Spleen (tissue), 11 donors: Measurements from ENCODE around the gene CADPS2. TPM values are rescaled to one million over a fixed set of nuclear protein-coding genes. Genes with fewer than 3 reads are reported as not detected.

Experiments used
- DNase-seq: peaks from one replicate; pipeline ENCODE4 v3.0.0-alpha.2; 2020
- H3K27ac ChIP-seq, 8 donors: fragments of 200-600 bp; sonication (generic) in 7 of 8; 1 replicate in 4 of 8; 2 replicates in 4 of 8; pipeline versions ENCODE4 v1.5.0 to v1.8.0; 2016 to 2021; ENCODE audit warnings: inconsistent platforms in 4 of 8, mild to moderate bottlenecking in 4 of 8, moderate library complexity in 1 of 8
- H3K27me3 ChIP-seq, 7 donors: fragments of 200-600 bp; sonication (generic) in 6 of 7; replicated peaks in 1 of 7; 1 replicate in 4 of 7; 2 replicates in 3 of 7; pipeline versions ENCODE4 v1.5.0 to v1.8.0; 2016 to 2021; ENCODE audit warnings: inconsistent platforms in 3 of 7, mild to moderate bottlenecking in 1 of 7
- H3K36me3 ChIP-seq, 6 donors: fragments of 200-600 bp; sonication (generic) in 5 of 6; 1 replicate in 4 of 6; 2 replicates in 2 of 6; pipeline versions ENCODE4 v1.5.0 to v1.8.0; 2016 to 2021; ENCODE audit warnings: inconsistent platforms in 2 of 6
- H3K4me1 ChIP-seq, 6 donors: fragments of 200-600 bp; sonication (generic) in 5 of 6; 1 replicate in 3 of 6; 2 replicates in 3 of 6; pipeline versions ENCODE4 v1.5.0 to v1.8.0; 2016 to 2021; ENCODE audit warnings: inconsistent platforms in 3 of 6
- H3K4me3 ChIP-seq, 8 donors: fragments of 200-600 bp; sonication (generic) in 7 of 8; 1 replicate in 4 of 8; 2 replicates in 4 of 8; pipeline versions ENCODE4 v1.5.0 to v1.8.0; 2016 to 2021; ENCODE audit warnings: inconsistent platforms in 4 of 8, mild to moderate bottlenecking in 4 of 8, moderate library complexity in 2 of 8
- H3K9me3 ChIP-seq, 8 donors: fragments of 200-600 bp; sonication (generic) in 7 of 8; 1 replicate in 4 of 8; 2 replicates in 4 of 8; pipeline versions ENCODE4 v1.5.0 to v1.8.0; 2016 to 2021; ENCODE audit warnings: inconsistent platforms in 4 of 8
- CTCF ChIP-seq, 11 experiments: fragments of 200-600 bp in 7 of 11; fragments of 450-650 bp in 4 of 11; sonication (generic) in 4 of 11; IDR thresholded peaks in 8 of 11; conservative IDR thresholded peaks in 3 of 11; 1 replicate in 7 of 11; 2 replicates in 4 of 11; pipeline versions ENCODE4 v1.4.0 to v1.8.0; 2016 to 2021; ENCODE audit warnings: antibody characterized with exemption in 11 of 11, inconsistent platforms in 4 of 11, mild to moderate bottlenecking in 1 of 11
- POLR2A ChIP-seq, 3 donors: fragments of 450-650 bp; IDR thresholded peaks; one replicate each; pipeline ENCODE4 v1.5.1; 2017; ENCODE audit warnings: antibody characterized with exemption in 3 of 3, mild to moderate bottlenecking in 1 of 3
- POLR2AphosphoS5 ChIP-seq, 3 donors: sonication (generic); formaldehyde crosslinking; IDR thresholded peaks; one replicate each; pipeline ENCODE4 v1.5.1; 2017; ENCODE audit warnings: antibody characterized with exemption in 3 of 3
- WGBS, 5 donors: extraction: QIAGEN DNeasy Blood & Tissue Kit in 3 of 5; methylation state at CpG; one replicate each; pipeline versions ENCODE4 v1.1.5 to v1.1.7; 2013 to 2018; 5-methylcytosine and 5-hydroxymethylcytosine counted together
- intact Hi-C: fragments of 100-400 bp; cut with DNase I; formaldehyde crosslinking; loops from one replicate; pipeline ENCODE4 v1.15.0; 2023; ENCODE audit warnings: low total_unique reads
- polyA plus RNA-seq, 3 donors: library from polyadenylated mRNA; stranded (reverse); fragments of 200-250 nt; gene quantifications; one replicate each; pipeline ENCODE4 v1.2.1, GENCODE V29; 2013
- total RNA-seq, 7 donors: library from RNA; depleted of rRNA in 3 of 7; stranded (reverse); fragments of >200 nt in 3 of 7; fragmentation: NEBNext Ultra II Directional in 4 of 7; extraction: Animal tissue kit (Norgen Biotek cat#: 25700) in 4 of 7; gene quantifications; one replicate each; pipeline versions ENCODE4 v1.1.0 to v1.2.1, GENCODE V29; 2016 to 2021
- donor health status: healthy with polysubstance abuse.
- donor health status: DM: no; HTN: no; CAD: no; lungs with moderate emphysema.
- donor health status: DM: no; HTN: no; CAD: no.
- donor health status: Bipolar disorder and iron deficiency.
- donor health status: healthy.
- donor health status: DM: no; HTN: no; CAD: no.
- donor health status: DM: yes; HTN: yes; CAD: no.

The CADPS2 gene
- total and polyA plus RNA-seq, 10 donors, result 2.4 to 19.3 (median 11.7) TPM

GRCh38 chr7:122849322-122849956, 36.8 kb downstream of the CADPS2 start:
- Histone ChIP-seq H3K4me3 (no peak overlapping the region), H3K9me3 (no peaks in the 10 kb centered on the region), H3K4me1 (peaks cover 0 to 9% (median 0%) of the 10 kb centered on the region in 6 donors), H3K27ac (no peak overlapping the region), H3K27me3 (no peaks in the 10 kb centered on the region), H3K36me3 (no peaks in the 10 kb centered on the region)
- intact Hi-C loops, result no loop called here
- TF ChIP-seq POLR2A (IDR thresholded peaks at IDR 0.05), result no peak
- no peak for TF ChIP-seq CTCF (IDR thresholded peaks at IDR 0.05 in 8 of 11, conservative IDR thresholded peaks at IDR 0.05 in 3 of 11)
- TF ChIP-seq POLR2AphosphoS5 (IDR thresholded peaks at IDR 0.05), result no peak
- DNase-seq, result no peak
- 71 to 85% (median 80%) methylated on average over 4 of the region's 4 CpGs for WGBS, 5 donors

- TF ChIP-seq POLR2A (IDR thresholded peaks at IDR 0.05) (no peak), CTCF (IDR thresholded peaks at IDR 0.05 in 8 of 11, conservative IDR thresholded peaks at IDR 0.05 in 3 of 11) (no peak), POLR2AphosphoS5 (IDR thresholded peaks at IDR 0.05) (no peak)
- no peak for DNase-seq
- intact Hi-C loops, result no loop called here
- H3K4me3 ChIP-seq, result no peak overlapping the region
- WGBS, 5 donors, result 40 to 62% (median 57%) methylated on average over 3 of the region's 3 CpGs
- H3K27me3 ChIP-seq, result no peaks in the 10 kb centered on the region
- no peaks in the 10 kb centered on the region for H3K36me3 ChIP-seq
- no peaks in the 10 kb centered on the region for H3K9me3 ChIP-seq
- H3K4me1 ChIP-seq, result peaks cover 0 to 9% (median 0%) of the 10 kb centered on the region in 6 donors
- peak overlapping the region in 1 of 8 donors; percentile 14 for H3K27ac ChIP-seq
Measured at GRCh38 chr7:122847871-122848473, 38.3 kb downstream of the CADPS2 start.

- H3K27me3 ChIP-seq, result no peaks in the 10 kb centered on the region
- no peak overlapping the region for H3K27ac ChIP-seq
- 72 to 91% (median 80%) methylated on average over 2 of the region's 2 CpGs for WGBS, 5 donors
- H3K9me3 ChIP-seq, result no peaks in the 10 kb centered on the region
- no peak for DNase-seq
- intact Hi-C loops, result no loop called here
- no peak overlapping the region for H3K4me3 ChIP-seq
- no peaks in the 10 kb centered on the region for H3K36me3 ChIP-seq
- H3K4me1 ChIP-seq, result peaks cover 0 to 9% (median 0%) of the 10 kb centered on the region in 6 donors
- TF ChIP-seq CTCF (IDR thresholded peaks at IDR 0.05 in 8 of 11, conservative IDR thresholded peaks at IDR 0.05 in 3 of 11) (no peak), POLR2A (IDR thresholded peaks at IDR 0.05) (no peak), POLR2AphosphoS5 (IDR thresholded peaks at IDR 0.05) (no peak)
Measured at GRCh38 chr7:122846591-122846990, 39.7 kb downstream of the CADPS2 start.

GRCh38 chr7:122845286-122845685, 41.0 kb downstream of the CADPS2 start:
- no peak overlapping the region for H3K27ac ChIP-seq
- no peaks in the 10 kb centered on the region for H3K9me3 ChIP-seq
- peaks cover 0 to 9% (median 0%) of the 10 kb centered on the region in 6 donors for H3K4me1 ChIP-seq
- H3K36me3 ChIP-seq, result no peaks in the 10 kb centered on the region
- H3K4me3 ChIP-seq, result no peak overlapping the region
- 75 to 90% (median 80%) methylated on average over 3 of the region's 3 CpGs for WGBS, 5 donors
- no peak for TF ChIP-seq POLR2AphosphoS5 (IDR thresholded peaks at IDR 0.05)
- no peak for TF ChIP-seq POLR2A (IDR thresholded peaks at IDR 0.05)
- no peak for TF ChIP-seq CTCF (IDR thresholded peaks at IDR 0.05 in 8 of 11, conservative IDR thresholded peaks at IDR 0.05 in 3 of 11)
- H3K27me3 ChIP-seq, result no peaks in the 10 kb centered on the region
- no peak for DNase-seq
- intact Hi-C loops, result no loop called here
